HFFc6 (cell line): ENCODE measurements around the gene CAMSAP1. TPM values are rescaled to one million over a fixed set of nuclear protein-coding genes. Genes with fewer than 3 reads are reported as not detected.

Experiments
- DNase-seq: peaks from one replicate; pipeline ENCODE4 v3.0.0-alpha.2; 2018
- H3K27ac Mint-ChIP-seq: 2 replicates; pipeline ENCODE4 v1.8.0; 2020; ENCODE audit warnings: mild to moderate bottlenecking, mixed read lengths
- H3K27me3 Mint-ChIP-seq: 2 replicates; pipeline ENCODE4 v1.8.0; 2021; ENCODE audit warnings: mild to moderate bottlenecking, moderate library complexity, mixed read lengths; ENCODE audit not compliant: insufficient read depth
- H3K36me3 Mint-ChIP-seq: 2 replicates; pipeline ENCODE4 v1.8.0; 2021; ENCODE audit warnings: low read depth, mixed read lengths
- H3K4me1 Mint-ChIP-seq: 2 replicates; pipeline ENCODE4 v1.8.0; 2020; ENCODE audit warnings: low read depth, mixed read lengths
- H3K4me3 Mint-ChIP-seq: 2 replicates; pipeline ENCODE4 v1.8.0; 2020; ENCODE audit warnings: mild to moderate bottlenecking, moderate library complexity, mixed read lengths
- H3K9me3 Mint-ChIP-seq: 2 replicates; pipeline ENCODE4 v1.8.0; 2020; ENCODE audit warnings: mild to moderate bottlenecking, mixed read lengths
- CTCF ChIP-seq: fragments of 200-600 bp; sonication (generic); IDR thresholded peaks from 2 replicates; pipeline ENCODE4 v1.5.0; 2021; ENCODE audit warnings: antibody characterized with exemption, mild to moderate bottlenecking
- total RNA-seq, 6 experiments: library from RNA; stranded (reverse); fragmentation: NEBNext Ultra II Directional; extraction: Animal tissue kit (Norgen Biotek cat#: 25700); gene quantifications; 2 replicates in 1 of 6; 3 replicates in 5 of 6; pipeline ENCODE4 v1.2.3, GENCODE V29; 2021

Gene CAMSAP1
- total RNA-seq, 6 experiments from 2014 or later = 14.9 to 22.8 (median 18.1) TPM

DNA sequence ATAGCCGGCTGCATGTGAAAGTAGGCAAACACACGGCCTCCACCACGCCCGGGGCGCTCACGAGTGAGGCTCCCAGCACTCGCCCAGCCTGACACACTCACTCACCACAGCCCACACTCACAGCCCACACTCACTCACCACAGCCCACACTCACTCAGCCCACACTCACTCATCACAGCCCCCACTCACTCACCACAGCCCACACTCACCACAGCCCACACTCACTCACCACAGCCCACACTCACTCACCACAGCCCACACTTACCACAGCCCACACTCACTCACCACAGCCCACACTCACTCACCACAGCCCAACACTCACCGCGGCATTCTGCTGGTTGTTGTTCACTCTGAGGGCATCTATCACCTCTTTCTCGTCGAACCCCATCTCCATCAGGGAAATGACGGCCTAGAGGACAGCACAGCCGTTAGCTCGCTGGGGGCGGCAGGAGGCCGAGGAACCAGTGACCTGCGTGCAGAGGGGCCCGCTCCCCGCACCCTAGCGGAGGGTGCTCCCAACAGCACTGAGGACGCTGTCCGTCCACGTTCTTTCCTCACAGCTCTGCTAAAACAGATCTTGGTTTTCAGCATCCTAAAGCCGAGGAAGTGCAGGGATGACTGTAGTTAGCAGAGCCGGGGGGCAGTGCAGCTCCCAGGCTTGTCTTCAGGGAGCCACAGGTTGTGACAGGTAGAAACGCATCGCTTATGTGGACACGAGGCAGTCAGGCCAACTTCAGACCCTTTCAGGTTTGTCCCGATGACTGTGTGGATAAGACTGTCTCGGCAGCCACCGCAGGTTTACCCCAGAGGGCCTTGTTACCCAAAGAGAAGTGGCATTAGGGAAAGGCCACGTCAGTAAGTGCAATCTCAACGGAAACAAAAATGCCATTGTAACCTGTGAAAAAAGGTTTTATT is 32.3 kb upstream of the CAMSAP1 start:
- no peaks in the 10 kb centered on the region; the same call in 1 of the 2 replicates for H3K27me3 Mint-ChIP-seq
- no peak for DNase-seq
- no peak for TF ChIP-seq CTCF
- H3K9me3 Mint-ChIP-seq = no peaks in the 10 kb centered on the region
- no peak overlapping the region for H3K4me3 Mint-ChIP-seq
- no peaks in the 10 kb centered on the region for H3K4me1 Mint-ChIP-seq
- no peak overlapping the region for H3K27ac Mint-ChIP-seq
- H3K36me3 Mint-ChIP-seq = peaks cover 32% of the 10 kb centered on the region

GRCh38 chr9:135937521-135938489 is 30.5 kb upstream of the CAMSAP1 start:
- Mint-ChIP-seq H3K4me3 (no peak overlapping the region), H3K27ac (no peak overlapping the region), H3K4me1 (no peaks in the 10 kb centered on the region), H3K9me3 (no peaks in the 10 kb centered on the region), H3K36me3 (peaks cover 25% of the 10 kb centered on the region), H3K27me3 (no peaks in the 10 kb centered on the region; the same call in 1 of the 2 replicates)
- no peak for TF ChIP-seq CTCF
- no peak for DNase-seq

- no peaks in the 10 kb centered on the region for H3K9me3 Mint-ChIP-seq
- no peak for TF ChIP-seq CTCF
- no peak overlapping the region for H3K27ac Mint-ChIP-seq
- no peak for DNase-seq
- no peaks in the 10 kb centered on the region; the same call in 1 of the 2 replicates for H3K27me3 Mint-ChIP-seq
- no peaks in the 10 kb centered on the region for H3K4me1 Mint-ChIP-seq
- no peak overlapping the region for H3K4me3 Mint-ChIP-seq
- H3K36me3 Mint-ChIP-seq = peaks cover 21% of the 10 kb centered on the region
Observed at GRCh38 chr9:135933114-135933513, 25.8 kb upstream of the CAMSAP1 start.

DNA sequence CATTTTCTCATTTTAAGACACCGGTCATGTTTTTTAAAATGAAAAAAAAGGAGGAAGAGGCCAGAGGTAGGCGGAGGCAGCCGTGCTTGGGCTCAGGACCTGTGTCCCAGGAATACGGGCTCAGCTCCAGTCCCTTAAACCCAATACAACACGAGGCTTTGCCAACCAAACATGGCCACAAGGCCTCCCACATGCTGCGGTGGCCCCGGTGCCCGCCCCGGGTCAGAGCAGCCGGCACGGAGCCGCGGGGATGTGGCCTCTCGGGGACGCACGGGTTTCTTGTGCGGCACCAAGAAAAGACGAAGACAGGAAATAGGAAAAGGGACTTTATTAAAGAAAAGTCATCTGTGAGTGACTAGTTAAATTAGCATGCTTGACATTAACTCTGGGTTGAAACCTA is 25.3 kb upstream of the CAMSAP1 start:
- DNase-seq = no peak
- H3K36me3 Mint-ChIP-seq = peaks cover 18% of the 10 kb centered on the region
- no peak overlapping the region for H3K4me3 Mint-ChIP-seq
- no peaks in the 10 kb centered on the region for H3K9me3 Mint-ChIP-seq
- H3K4me1 Mint-ChIP-seq = peaks cover 4% of the 10 kb centered on the region; the same call in 1 of the 2 replicates
- H3K27ac Mint-ChIP-seq = no peak overlapping the region
- H3K27me3 Mint-ChIP-seq = peaks cover 2% of the 10 kb centered on the region; the same call in 1 of the 2 replicates
- no peak for TF ChIP-seq CTCF

- H3K4me3 Mint-ChIP-seq = no peak overlapping the region
- peaks cover 4% of the 10 kb centered on the region; the same call in 1 of the 2 replicates for H3K27me3 Mint-ChIP-seq
- no peak for TF ChIP-seq CTCF
- no peak for DNase-seq
- H3K9me3 Mint-ChIP-seq = no peaks in the 10 kb centered on the region
- peaks cover 6% of the 10 kb centered on the region; the same call in 1 of the 2 replicates for H3K4me1 Mint-ChIP-seq
- no peak overlapping the region for H3K27ac Mint-ChIP-seq
- H3K36me3 Mint-ChIP-seq = peaks cover 9% of the 10 kb centered on the region
Observed at GRCh38 chr9:135931349-135931820, 24.0 kb upstream of the CAMSAP1 start.
